CD4-positive, alpha-beta T cell treated with Interferon gamma for 1 hour (primary cell): ENCODE data around the gene OXSM.
A peak's percentile ranks its signal among the peaks of the same experiment; 100 is the strongest.

ENCODE experiments used
- DNase-seq: peaks from one replicate; pipeline ENCODE4 v3.0.0-alpha.2; 2020

Gene OXSM

DNA sequence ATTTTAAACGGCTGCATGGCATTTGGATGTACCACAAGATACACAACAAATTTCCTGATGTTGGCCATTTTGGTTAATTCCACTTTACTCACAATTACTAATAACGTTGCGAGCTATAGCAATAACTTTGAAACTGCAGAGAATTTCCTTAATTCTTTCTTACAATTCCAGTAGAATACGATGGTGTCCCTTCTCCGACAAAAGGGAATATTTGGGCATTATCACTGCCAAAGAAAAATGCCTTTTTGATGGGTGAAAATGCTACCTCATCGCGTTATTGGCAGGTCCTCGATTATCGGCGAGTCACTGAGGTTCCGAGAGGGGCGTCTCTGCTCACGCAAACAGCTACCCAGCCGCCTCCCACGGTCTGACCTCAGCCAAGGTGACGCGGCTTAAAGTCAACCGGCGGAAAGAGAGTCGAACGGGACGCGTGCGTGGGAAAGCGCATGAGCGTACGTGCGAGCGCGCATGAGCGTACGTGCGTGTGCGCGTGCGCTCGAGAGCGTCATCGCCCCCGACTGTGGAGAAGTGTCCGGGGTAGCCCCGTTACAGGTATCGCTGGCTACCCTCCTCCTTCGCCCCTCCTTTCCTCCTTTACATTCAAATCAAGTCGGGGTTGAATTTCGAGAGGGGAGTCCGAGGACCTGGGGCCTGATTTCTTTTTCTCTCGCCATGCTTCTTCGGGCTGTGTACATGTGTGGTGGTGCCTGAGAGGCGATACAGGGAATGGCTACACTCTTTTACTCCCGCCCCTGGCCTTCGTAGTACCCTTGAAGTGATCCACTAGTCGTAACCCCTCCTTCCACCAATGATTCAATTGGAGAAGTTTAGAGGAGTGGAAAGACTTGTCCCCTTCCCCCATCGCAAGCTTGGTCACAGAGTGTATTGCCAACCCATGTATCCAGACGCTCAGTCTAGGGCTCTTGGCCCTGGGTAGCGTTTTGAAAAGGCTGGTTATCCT is at the start of gene OXSM:
Gene OXSM (plus strand): TSS at position 495 of the 961 bp plus-strand sequence. CDS start 931 bp downstream, outside the sequence.
- DNase-seq: peak; percentile 93

DNA sequence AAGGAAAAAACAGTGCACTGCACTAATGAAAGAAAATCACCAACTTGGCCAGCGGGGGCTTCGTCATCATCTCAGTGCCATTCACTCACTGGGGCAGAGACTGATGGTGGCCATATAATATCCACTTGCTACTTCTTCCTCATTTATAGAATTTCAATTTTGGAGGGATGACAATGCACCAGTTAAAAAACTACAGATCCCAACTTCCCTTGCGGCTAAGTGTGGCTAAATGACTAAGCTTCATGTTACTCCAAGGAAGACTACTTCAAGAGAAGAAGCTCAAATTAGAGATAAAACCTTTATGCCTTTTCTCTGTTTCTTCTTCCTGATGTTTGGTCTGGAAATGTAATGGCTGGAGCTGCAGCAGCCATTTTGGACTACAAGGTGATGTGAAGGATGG is 45.4 kb upstream of the OXSM start:
- no peak for DNase-seq

- DNase-seq: no peak
Observed at GRCh38 chr3:25747033-25747432, 42.9 kb upstream of the OXSM start.

DNA sequence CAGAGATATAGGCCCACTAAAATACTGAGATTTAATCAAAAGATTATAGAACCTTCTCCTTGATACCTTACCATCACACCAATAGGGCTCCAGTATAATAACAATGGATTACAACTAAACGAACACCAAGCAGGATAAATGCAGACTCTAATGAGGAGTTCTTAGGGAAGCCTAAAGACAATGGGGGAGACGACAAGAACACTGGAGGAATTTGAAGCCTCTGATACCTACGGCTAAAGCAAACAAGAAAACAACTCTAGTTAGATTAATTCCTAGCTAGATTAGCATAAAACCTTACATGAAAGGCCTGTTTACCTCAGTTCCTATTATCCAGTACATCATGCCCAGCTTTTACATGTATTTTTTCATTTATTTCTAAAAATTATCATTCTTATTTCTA is 41.7 kb upstream of the OXSM start:
- DNase-seq: no peak

- no peak for DNase-seq
Observed at GRCh38 chr3:25749031-25749581, 40.8 kb upstream of the OXSM start.

GRCh38 chr3:25751048-25751447 is 38.8 kb upstream of the OXSM start:
- no peak for DNase-seq

- DNase-seq: no peak
Observed at GRCh38 chr3:25751725-25752124, 38.2 kb upstream of the OXSM start.

- peak; percentile 10 for DNase-seq
Observed at GRCh38 chr3:25768851-25769250, 21.0 kb upstream of the OXSM start.

GRCh38 chr3:25775936-25776335 is 14.0 kb upstream of the OXSM start:
- no peak for DNase-seq

GRCh38 chr3:25780618-25781017 is 9.3 kb upstream of the OXSM start:
- no peak for DNase-seq

DNA sequence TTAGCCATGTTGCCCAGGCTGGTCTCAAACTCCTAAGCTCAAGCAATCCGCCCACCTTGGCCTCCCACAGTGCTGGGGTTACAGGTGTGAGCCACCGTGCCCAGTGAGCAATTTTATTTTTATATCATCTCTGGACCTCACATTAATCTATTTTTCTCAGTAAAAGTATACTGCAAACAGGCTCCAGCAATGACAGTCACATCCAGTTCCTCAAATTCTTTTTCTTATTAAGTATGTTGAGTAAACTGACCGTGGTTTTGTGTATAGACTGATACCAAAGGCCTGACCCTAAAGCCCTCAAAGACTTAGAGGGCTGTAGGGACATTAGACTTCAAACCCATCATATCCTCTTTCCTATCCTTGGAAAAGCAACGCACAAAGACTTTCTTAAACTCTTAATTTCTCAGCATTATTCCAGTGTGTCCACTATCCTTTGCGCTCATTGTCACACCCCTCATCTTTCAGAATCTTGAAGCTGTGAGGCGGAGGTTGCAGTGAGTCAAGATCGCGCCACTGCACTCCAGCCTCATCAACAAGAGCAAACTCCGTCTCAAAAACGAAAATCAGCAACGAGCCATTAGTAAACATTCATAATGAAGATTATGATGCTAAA is 8.6 kb upstream of the OXSM start:
- DNase-seq: no peak

GRCh38 chr3:25781758-25782594 is 7.9 kb upstream of the OXSM start:
- no peak for DNase-seq

DNA sequence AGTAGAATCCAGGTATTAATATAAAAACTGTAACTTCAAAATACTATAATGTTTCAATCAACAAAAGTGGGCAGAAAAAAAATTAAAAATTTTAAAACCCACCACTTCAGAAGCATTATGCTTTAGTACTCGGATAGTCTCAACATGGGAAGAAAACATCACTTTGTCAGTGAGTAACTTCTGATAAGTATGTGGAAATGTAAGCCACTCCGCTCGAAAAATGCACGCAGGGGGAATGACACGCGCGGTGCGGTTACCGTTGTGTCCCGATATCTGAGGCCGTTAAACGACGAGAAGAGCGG is 7.3 kb upstream of the OXSM start:
- DNase-seq: no peak

- DNase-seq: peak; percentile 86
Observed at GRCh38 chr3:25782938-25783660, 6.8 kb upstream of the OXSM start, which contains the start of gene NGLY1. Gene NGLY1, minus strand, starts transcription at chr3:25783443. Its CDS starts 53 bp downstream, at chr3:25783390.

DNA sequence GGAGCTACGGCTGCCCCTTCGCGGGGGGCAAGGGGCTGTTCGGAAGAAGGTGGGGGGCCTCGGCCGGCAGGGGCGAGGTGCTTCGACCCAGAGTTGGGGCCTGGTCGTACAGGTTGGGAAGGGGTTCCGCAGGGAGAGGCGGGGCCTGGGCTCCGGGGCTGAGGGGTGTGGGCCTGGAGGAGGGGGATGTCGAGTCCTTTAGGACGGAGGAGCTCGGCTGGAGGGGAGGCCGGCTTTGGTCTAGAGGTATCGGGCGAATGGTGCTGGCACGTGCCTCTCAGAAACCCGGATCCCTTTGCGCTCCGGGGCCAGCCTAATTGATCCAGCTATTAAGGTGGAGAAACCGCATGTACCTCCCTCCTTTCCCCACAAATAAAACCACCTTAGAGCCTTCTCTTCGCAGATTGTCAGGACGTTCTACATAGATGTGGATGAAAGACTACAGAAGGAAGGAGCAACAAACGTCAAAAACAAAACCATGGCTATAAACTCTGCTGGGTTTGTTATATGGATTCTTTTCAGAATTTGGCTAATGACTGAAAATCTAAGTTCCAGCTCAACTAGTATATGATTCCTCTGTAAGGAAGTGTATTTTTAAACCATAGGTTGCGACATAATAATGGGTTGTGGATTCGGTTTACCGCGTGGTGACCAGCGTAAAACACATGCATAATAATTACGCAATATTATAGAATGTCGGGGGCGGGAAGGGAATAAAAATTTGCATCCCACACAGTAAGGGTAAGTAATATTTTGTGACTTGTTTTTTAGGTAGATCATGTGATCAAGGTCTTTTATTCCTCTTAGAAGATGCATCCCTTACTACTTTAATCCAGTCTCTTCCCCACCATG is 6.0 kb upstream of the OXSM start:
- DNase-seq: no peak

GRCh38 chr3:25784971-25785370 is 4.9 kb upstream of the OXSM start:
- DNase-seq: no peak

GRCh38 chr3:25785826-25786225 is 4.1 kb upstream of the OXSM start:
- no peak for DNase-seq

DNA sequence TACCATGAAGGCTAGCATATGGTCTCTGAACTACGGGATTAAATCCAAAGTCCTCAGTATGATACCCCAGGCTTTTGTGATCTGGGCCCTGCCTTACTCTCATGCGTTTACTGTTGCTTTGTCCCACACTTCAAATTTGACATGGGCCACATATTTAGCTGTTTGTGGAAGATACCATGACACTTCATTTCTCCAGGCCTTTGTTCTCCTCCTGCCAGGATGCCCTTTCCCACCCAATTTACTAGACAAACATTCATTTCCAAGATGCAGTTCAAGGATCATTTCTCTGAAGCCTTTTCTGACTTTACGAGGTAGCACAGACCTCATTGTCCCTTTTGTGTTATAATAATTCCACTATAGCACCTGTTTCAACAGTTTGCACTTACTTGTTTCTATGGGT is 2.2 kb upstream of the OXSM start:
- DNase-seq: no peak

DNA sequence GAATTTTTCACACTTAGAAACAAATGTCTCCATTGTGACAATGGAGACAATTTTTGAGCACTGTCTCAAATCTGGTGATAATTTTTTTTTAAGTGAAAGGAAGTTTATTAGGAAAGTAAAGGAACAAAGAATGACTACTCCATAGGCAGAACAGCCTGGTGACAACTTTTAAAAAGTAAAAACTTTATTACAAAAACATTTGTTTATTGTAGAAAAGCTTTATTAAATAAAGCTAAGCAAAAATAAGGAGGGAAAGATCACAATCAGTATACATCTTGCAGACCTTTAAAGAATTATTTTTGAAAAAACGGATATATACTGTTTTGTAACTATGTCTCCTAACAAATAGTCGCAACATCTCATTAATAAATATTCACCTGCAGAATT is 688 bp upstream of the OXSM start:
- DNase-seq: no peak

- no peak for DNase-seq
Observed at GRCh38 chr3:25801786-25802185, 11.9 kb downstream of the OXSM start.

- no peak for DNase-seq
Observed at GRCh38 chr3:25803833-25804232, 13.9 kb downstream of the OXSM start.

- no peak for DNase-seq
Observed at GRCh38 chr3:25804676-25805075, 14.8 kb downstream of the OXSM start.
